ENCODE measurements around the gene CACNA1B. TPM values are rescaled to one million over a fixed set of nuclear protein-coding genes. Genes with fewer than 3 reads are reported as not detected.
"Not testable (repeated sequence)": the region's sequence is repeated elsewhere in the genome, so short reads cannot be mapped to it uniquely, and the experiment has no call there.

CACNA1B gene
- total RNA-seq, 8 experiments from 2014 or later: 0.04 to 12.8 (median 9.7) TPM

DNA sequence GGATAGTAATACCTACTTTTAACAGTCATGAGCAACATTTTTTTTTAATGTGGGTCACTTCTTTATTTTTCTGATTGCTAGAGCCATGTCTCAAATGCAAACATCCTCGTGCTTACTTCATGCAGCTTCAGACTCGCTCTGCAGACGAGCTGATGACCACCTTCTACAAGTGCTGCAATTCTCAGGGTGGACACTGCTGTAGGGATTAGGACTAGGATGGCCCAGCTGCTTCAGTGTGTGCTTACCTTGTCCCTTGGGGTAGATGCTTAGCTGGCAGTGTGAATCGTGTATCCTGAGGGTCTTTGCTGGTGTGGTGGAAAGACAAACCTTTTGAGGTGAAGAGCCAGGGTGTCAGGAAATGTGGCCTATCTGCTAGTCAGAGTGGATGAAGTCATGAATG, 251.7 kb downstream of the CACNA1B start:
- ATAC-seq (replicated peaks in 6 of 8); H3K27ac ChIP-seq; H3K4me3 ChIP-seq; in situ Hi-C loops (cut with MboI; ENCODE audit: low pct_unique_long_range_greater_than_20kb in 2 of 9, low sequenced_read_pairs in 9 of 9, unreplicated experiment in 9 of 9); H3K4me1 ChIP-seq (replicated peaks in 1 of 2): not testable (repeated sequence)
- WGBS, 10 experiments: 67 to 70% methylated on average over 1 to 3 of the region's 4 CpGs; no CpG with 5 or more reads in 8 of the 10 experiments

DNA sequence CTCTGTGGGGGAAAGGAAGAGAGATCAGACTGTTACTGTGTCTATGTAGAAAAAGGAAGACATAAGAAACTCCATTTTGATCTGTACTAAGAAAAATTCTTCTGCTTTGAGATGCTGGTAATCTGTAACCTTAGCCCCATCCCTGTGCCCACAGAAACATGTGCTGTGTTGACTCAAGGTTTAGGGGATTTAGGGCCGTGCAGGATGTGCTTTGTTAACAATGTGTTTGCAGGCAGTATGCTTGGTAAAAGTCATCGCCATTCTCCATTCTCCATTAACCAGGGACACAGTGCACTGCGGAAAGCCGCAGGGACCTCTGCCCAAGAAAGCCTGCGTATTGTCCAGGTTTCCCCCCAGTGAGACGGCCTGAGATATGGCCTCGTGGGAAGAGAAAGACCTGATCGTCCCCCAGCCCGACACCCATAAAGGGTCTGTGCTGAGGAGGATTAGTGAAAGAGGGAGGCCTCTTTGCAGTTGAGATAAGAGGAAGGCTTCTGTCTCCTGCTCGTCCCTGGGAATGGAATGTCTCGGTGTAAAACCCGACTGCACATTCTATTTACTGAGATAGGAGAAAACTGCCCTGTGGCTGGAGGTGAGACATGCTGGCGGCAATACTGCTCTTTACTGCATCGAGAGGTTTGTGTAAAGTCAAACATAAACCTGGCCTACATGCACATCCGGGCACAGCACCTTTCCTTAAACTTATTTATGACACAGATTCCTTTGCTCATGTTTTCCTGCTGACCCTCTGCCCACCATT, 255.5 kb downstream of the CACNA1B start:
- not testable (repeated sequence) for H3K27ac ChIP-seq

DNA sequence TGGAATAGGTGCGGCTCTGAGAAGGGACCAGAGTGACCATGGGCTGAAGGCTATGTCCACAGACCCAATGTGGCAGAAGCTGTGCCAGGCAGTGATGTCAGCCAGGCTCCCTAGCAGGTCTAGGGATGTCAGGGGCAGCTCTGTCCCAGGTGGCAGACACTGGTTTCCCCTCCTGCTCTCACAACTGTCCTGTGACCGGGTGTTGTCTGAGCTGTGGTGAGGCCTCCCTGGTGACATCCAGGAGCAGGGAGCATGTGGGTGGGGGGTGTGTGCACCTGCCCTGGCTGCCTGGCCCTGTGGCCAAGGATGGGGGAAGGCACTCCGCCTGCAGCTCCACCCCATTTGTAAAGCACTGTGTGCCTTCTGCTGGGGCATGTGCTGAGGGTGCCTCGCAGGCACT, 257.0 kb downstream of the CACNA1B start:
- H3K4me1 ChIP-seq (replicated peaks in 1 of 2); in situ Hi-C loops (cut with MboI; ENCODE audit: low pct_unique_long_range_greater_than_20kb in 2 of 9, low sequenced_read_pairs in 9 of 9, unreplicated experiment in 9 of 9); H3K27ac ChIP-seq; H3K4me3 ChIP-seq: not testable (repeated sequence)
- WGBS, 10 experiments: no CpG with 5 or more reads among the region's 4 CpGs
- peak in 1 of 8 experiments; percentile 15 for ATAC-seq (replicated peaks in 6 of 8)

More for the DNA sequence above, 255.5 kb downstream of the CACNA1B start:
- H3K4me1 ChIP-seq (replicated peaks in 1 of 2); in situ Hi-C loops (cut with MboI; ENCODE audit: low pct_unique_long_range_greater_than_20kb in 2 of 9, low sequenced_read_pairs in 9 of 9, unreplicated experiment in 9 of 9); H3K4me3 ChIP-seq; ATAC-seq (replicated peaks in 6 of 8): not testable (repeated sequence)
- WGBS, 10 experiments: 0 to 90% (median 79%) methylated on average over 1 to 2 of the region's 15 CpGs; no CpG with 5 or more reads in 7 of the 10 experiments

DNA sequence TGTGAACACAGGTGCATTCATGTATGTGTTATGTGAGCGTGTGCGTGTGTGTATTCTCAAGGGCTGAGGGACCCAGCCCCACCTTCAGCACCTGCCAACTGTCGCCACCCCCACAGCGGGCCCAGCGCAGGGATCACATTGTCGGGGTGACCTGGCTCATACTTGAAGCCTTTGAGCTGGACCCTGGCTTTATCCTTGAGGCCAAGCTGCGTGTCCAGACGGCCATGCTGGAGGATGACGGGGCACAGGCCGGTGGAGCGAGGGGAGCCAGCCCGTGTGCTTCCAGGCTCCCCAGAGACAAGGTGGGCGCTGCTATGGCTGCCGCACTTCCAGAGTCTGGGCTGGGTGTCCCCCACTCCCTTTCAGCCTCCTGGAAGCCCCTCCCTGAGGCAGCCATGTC, 261.5 kb downstream of the CACNA1B start:
- WGBS, 10 experiments: no CpG with 5 or more reads among the region's 14 CpGs
- in situ Hi-C loops (cut with MboI; ENCODE audit: low pct_unique_long_range_greater_than_20kb in 2 of 9, low sequenced_read_pairs in 9 of 9, unreplicated experiment in 9 of 9): not testable (repeated sequence)

DNA sequence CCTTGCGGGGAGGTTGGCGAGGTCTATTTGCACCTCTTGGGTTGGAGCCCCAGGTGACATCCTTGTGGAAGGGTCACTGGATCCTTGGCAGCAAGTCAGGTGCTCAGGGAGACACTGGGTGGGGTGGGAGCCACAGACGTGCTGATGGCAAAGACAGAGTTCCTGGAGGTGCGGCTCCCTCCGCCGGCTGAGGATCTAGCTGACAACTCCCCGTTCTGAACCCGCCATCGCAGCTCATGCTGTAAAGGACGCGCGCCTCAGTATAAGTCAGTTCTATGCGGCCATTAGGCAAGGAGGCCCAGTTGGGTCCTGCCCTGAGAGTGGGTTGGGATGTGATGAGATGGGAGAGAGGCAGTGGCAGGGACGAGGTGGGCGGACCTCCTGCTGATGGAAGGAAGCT, 263.4 kb downstream of the CACNA1B start:
- H3K27ac ChIP-seq; ATAC-seq (replicated peaks in 6 of 8); H3K4me1 ChIP-seq (replicated peaks in 1 of 2); H3K4me3 ChIP-seq; in situ Hi-C loops (cut with MboI; ENCODE audit: low pct_unique_long_range_greater_than_20kb in 2 of 9, low sequenced_read_pairs in 9 of 9, unreplicated experiment in 9 of 9): not testable (repeated sequence)
- no CpG with 5 or more reads among the region's 15 CpGs for WGBS, 10 experiments

More for the DNA sequence above, 261.5 kb downstream of the CACNA1B start:
- not testable (repeated sequence) for H3K4me1 ChIP-seq (replicated peaks in 1 of 2); H3K4me3 ChIP-seq; ATAC-seq (replicated peaks in 6 of 8); H3K27ac ChIP-seq

DNA sequence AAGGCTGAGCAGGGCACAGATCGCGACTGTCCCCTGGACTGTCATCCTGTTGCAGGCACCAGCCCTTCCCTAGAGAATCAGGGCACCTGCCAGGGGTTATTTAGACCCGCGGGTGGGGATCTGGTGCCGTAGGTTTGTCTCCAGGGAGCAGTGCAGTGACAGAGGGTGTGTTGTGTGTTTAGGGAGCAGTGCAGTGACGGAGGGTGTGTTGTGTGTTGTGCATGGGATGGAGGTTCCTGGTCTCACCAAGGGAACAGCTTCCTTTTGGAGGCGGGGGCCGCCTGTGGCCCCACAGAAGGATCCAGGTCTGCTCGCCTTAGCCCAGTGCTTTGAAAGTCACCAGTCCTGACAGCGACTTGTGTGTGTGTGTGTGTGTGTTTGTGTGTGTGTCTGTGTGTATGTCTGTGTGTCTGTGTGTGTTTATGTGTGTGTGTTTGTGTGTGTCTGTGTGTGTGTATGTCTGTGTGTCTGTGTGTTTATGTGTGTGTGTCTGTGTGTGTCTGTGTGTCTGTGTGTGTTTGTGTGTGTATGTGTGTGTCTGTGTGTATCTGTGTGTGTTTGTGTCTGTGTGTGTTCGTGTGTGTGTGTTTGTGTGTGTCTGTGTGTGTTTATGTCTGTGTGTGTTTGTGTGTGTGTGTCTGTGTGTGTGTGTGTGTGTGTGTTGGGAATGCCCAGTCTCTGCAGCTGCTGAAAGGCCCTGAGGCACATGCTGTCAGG, 265.1 kb downstream of the CACNA1B start:
- in situ Hi-C loops (cut with MboI; ENCODE audit: low pct_unique_long_range_greater_than_20kb in 2 of 9, low sequenced_read_pairs in 9 of 9, unreplicated experiment in 9 of 9); H3K4me3 ChIP-seq; H3K4me1 ChIP-seq (replicated peaks in 1 of 2); ATAC-seq (replicated peaks in 6 of 8); H3K27ac ChIP-seq: not testable (repeated sequence)
- 40 to 100% (median 87%) methylated on average over 1 to 3 of the region's 11 CpGs; no CpG with 5 or more reads in 7 of the 10 experiments for WGBS, 10 experiments

DNA sequence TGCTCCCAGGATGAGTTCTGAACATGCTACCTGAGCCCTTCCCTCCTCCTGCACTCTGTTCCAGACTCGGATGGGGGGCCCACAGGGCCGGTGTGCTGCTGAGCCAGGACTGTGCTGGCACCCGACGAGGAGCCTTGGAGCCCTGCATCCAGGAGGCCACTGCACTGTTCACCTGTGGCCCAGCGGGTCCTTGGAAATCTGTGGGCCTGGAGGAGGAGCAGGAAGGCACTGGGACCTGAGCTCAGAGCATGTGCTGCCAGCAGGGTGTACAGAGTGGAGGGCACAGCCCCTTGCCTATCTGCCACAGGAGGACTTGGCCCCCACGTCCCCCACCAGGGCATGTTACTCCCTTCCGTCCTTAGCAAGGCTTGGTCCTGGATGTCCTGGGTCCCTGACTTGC, 265.9 kb downstream of the CACNA1B start:
- H3K4me3 ChIP-seq; H3K27ac ChIP-seq; H3K4me1 ChIP-seq (replicated peaks in 1 of 2); ATAC-seq (replicated peaks in 6 of 8); in situ Hi-C loops (cut with MboI; ENCODE audit: low pct_unique_long_range_greater_than_20kb in 2 of 9, low sequenced_read_pairs in 9 of 9, unreplicated experiment in 9 of 9): not testable (repeated sequence)
- 60% methylated on average over 1 of the region's 7 CpGs; no CpG with 5 or more reads in 9 of the 10 experiments for WGBS, 10 experiments

DNA sequence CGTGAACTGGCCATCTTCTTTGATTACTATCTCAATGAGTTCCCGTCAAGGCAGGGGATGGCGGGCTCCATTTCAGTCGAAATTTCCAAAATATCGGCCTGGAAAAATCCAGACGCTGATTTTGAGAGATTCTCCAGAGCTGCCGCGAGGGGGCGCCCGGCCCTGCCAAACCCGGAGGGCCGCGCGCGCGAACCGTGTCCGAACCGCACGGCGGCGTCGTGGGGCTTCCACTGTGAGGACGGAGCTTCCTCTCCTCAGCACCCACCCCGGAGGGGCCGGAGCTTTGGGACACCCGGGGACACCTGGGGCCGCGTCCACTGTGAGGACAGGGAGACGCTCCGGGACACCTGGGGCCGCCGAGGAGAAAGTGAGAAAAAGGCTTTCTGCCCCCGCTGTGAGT, 270.0 kb downstream of the CACNA1B start:
- ATAC-seq (replicated peaks in 6 of 8): peak in 2 of 8 experiments; percentile 23 to 42
- H3K27ac ChIP-seq; in situ Hi-C loops (cut with MboI; ENCODE audit: low pct_unique_long_range_greater_than_20kb in 2 of 9, low sequenced_read_pairs in 9 of 9, unreplicated experiment in 9 of 9); H3K4me1 ChIP-seq (replicated peaks in 1 of 2): not testable (repeated sequence)
- peak overlapping the region in 1 of 5 donors; percentile 26 for H3K4me3 ChIP-seq
- 12% methylated on average over 5 of the region's 34 CpGs; no CpG with 5 or more reads in 9 of the 10 experiments for WGBS, 10 experiments

DNA sequence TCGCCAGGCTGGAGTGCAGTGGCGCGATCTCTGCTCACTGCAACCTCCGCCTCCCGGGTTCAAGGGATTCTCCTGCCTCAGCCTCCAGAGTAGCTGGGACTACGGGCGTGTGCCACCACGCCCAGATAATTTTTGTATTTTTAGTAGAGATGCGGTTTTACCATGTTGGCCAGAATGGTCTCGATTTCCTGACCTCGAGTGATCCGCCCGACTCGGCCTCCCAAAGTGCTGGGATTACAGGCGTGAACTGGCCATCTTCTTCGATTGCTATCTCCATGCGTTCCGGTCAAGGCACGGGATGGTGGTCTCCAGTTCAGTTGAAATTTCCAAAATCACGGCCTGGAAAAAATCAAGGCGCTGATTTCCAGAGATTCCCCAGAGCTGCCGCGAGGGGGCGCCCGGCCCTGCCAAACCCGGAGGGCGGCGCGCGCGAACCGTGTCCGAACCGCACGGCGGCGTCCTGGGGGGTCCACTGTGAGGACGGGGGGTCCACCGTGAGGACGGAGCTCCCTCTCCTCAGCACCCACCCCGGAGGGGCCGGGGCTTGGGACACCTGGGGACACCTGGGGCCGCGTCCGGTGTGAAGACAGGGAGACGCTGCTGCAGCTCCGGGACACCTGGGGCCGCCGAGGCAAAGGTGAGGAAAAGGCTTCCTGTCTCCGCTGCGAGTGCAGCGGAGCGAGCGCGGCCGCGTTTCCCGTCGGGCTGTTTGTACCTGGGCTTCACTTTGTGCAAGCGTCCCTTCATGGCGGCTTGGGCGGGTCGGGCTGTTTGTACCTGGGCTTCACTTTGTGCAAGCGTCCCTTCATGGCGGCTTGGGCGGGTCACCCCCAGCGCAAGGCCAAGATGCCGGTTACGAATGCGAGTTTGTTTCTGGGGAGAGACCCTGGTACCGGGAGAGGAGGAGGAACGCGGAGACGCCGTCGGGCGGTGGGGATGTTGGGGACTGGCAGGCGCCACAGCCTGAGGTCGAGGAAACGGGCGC, 272.4 kb downstream of the CACNA1B start:
- H3K27ac ChIP-seq; in situ Hi-C loops (cut with MboI; ENCODE audit: low pct_unique_long_range_greater_than_20kb in 2 of 9, low sequenced_read_pairs in 9 of 9, unreplicated experiment in 9 of 9); H3K4me1 ChIP-seq (replicated peaks in 1 of 2): not testable (repeated sequence)
- WGBS, 10 experiments: 4 to 93% (median 52%) methylated on average over 5 to 12 of the region's 81 CpGs; no CpG with 5 or more reads in 3 of the 10 experiments
- ATAC-seq (replicated peaks in 6 of 8): peak in 6 of 8 experiments; percentile 20 to 63 (median 40)
- peak overlapping the region in 4 of 5 donors; percentile 9 to 43 (median 30) for H3K4me3 ChIP-seq

DNA sequence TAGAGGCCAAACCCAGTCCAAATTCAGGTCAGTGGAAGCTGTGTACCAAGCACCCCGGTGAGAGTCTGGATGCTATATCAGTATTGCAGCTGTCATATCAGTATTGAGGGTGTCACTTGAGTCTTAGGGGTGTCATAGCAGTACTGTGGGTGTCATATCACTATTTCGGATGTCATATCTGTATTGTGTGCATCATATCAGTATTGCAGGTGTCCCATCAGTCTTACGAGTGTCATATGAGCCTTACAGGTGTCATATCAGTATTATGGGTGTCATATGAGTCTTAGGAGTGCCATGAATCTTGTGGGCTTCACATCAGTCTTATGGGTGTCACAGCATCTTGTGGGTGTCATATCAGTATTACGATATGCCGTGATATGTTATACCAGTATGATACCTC, 278.2 kb downstream of the CACNA1B start:
- H3K4me3 ChIP-seq; H3K27ac ChIP-seq; H3K4me1 ChIP-seq (replicated peaks in 1 of 2); ATAC-seq (replicated peaks in 6 of 8); in situ Hi-C loops (cut with MboI; ENCODE audit: low pct_unique_long_range_greater_than_20kb in 2 of 9, low sequenced_read_pairs in 9 of 9, unreplicated experiment in 9 of 9): not testable (repeated sequence)
- 0 to 100% (median 68%) methylated on average over 1 to 4 of the region's 5 CpGs; no CpG with 5 or more reads in 2 of the 10 experiments for WGBS, 10 experiments

DNA sequence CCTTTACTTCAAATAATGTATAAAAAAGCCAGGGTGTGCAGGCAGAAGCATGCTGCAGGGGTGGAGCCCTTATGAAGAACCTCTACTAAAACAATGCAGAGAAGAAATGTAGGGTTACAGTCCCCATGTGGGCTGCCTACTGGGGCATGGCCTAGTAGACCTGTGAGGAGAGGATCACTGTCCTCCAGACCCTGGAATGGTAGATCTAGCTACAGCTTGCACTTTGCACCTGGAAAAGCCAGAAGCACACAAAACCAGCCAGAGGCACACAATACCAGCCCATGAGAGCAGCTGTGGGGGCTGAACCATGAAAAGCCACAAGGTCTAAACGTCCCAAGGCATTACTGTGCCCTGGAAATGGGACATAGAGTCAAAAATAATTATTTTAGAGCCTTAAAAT, 289.2 kb downstream of the CACNA1B start:
- H3K4me3 ChIP-seq; ATAC-seq (replicated peaks in 6 of 8); H3K27ac ChIP-seq; H3K4me1 ChIP-seq (replicated peaks in 1 of 2); in situ Hi-C loops (cut with MboI; ENCODE audit: low pct_unique_long_range_greater_than_20kb in 2 of 9, low sequenced_read_pairs in 9 of 9, unreplicated experiment in 9 of 9): not testable (repeated sequence)
- WGBS, 10 experiments: 0% methylated on average over 1 of the region's 1 CpG; no CpG with 5 or more reads in 8 of the 10 experiments
